OCI-M2 (cell line): ENCODE results near the gene TMIGD1.

ENCODE experiments used
- DNase-seq: peaks from one replicate; lab custom pipeline; 2025; ENCODE audit not compliant: unreplicated experiment; lab: John Stamatoyannopoulos, UW

Gene TMIGD1

GRCh38 chr17:30290696-30291542 is 42.9 kb downstream of the TMIGD1 start:
- DNase-seq, result no peak

DNA sequence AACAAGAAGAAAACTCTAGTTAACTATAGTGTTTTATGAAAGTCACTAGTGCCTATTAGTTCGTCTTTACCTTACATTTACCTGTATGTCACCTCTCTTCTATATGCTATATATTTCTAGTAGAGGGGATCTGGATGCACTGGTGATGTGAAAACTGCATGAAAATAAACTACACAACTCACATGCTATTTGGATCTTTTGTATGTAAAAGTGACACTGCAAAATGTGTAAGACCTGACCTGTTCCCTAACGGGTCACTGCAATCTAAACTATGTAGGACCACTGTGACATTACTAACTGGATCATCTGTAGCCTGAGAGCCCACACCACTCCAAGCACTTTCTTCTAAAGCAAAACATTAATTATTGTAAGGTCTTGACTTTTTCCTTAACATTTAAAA is 43.8 kb downstream of the TMIGD1 start:
- no peak for DNase-seq

GRCh38 chr17:30279156-30279555 is 54.7 kb downstream of the TMIGD1 start:
- DNase-seq, result no peak

GRCh38 chr17:30278032-30278431 is 55.8 kb downstream of the TMIGD1 start:
- DNase-seq, result no peak

DNA sequence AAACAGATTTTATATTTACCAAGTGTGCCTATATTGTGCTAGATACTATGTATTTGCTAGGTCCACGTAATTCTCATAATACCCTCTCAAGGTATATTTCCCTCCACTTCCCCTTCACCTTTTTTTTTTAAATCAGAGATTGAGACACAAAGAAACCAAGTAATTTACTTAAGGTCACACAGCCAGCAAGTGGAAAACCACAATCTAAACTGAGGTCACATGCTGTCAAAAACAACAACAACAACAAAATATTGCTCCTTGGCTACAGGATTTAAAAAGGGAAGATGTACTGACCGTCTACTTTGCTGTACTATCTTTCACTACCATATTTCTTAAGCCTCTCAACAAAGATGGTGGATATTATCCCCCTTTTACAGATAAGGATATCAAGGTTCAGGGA is 57.9 kb downstream of the TMIGD1 start:
- no peak for DNase-seq

GRCh38 chr17:30274887-30275286 is 59.0 kb downstream of the TMIGD1 start:
- DNase-seq, result no peak

DNA sequence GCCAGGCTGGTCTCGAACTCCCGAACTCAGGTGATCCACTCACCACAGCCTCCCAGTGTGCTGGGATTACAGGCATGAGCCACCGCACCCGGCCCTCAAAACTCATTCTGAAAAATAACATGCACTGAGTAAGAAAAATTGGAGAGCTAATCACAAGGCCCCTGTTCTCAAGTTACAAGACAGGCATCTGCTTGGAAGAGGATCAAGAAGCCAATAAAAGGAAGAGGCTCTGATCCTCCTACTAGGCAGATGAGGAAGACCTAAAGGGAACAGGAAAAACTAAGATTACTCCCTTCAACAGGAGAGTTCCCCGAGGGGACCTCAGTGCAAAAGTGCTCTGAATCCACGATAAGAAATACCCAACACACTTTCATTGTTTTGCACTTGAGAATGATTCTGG is 60.5 kb downstream of the TMIGD1 start:
- no peak for DNase-seq

DNA sequence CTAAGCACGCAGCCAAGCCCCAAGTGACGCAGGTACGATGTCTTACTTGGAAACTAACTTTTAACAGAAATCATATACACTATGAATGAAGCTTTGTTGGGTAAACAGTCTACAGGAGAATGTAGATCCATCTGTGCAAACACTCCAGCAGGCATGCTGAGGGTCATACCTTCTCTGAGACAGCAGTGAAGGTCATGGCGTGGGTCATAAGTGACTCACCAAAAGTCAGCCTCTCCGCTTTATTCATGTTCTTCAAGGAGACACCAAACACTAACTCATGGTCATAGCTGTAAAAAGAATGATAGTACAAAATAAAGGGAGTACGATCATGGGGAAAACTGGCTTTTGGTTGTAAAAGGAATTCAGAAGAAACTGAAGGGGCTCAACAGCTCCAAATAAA is 62.8 kb downstream of the TMIGD1 start:
- DNase-seq, result no peak

- no peak for DNase-seq
Observed at GRCh38 chr17:30267625-30268024, 66.2 kb downstream of the TMIGD1 start.
